Activated CD8-positive, alpha-beta T cell treated with anti-CD3 and anti-CD28 coated beads for 36 hours (primary cell): ENCODE data around the gene WDTC1. TPM values are rescaled to one million over a fixed set of nuclear protein-coding genes. Genes with fewer than 3 reads are reported as not detected.
A peak's percentile ranks its signal among the peaks of the same experiment; 100 is the strongest.

Experiments used
- ATAC-seq: fragments of 200-7000 bp; cut with Tn5 transposase; one replicate; pipeline ENCODE4 v1.10.0; 2021; ENCODE audit warnings: mild to moderate bottlenecking, moderate library complexity
- CTCF ChIA-PET: fragments of 350-600 bp; sonication (Branson Sonifier 250); formaldehyde crosslinking; loops from one replicate; lab custom pipeline; 2021; ENCODE audit warnings: antibody characterized with exemption; lab: Charles Lee
- POLR2A ChIA-PET: fragments of 350-600 bp; sonication (Branson Sonifier 250); formaldehyde crosslinking; loops from one replicate; lab custom pipeline; 2021; ENCODE audit warnings: antibody characterized with exemption; lab: Charles Lee
- DNase-seq: peaks from one replicate; pipeline ENCODE4 v3.0.0-alpha.2; 2020
- H3K27ac Mint-ChIP-seq: one replicate; pipeline ENCODE4 v1.8.0; 2021; ENCODE audit warnings: mild to moderate bottlenecking, mixed read lengths
- H3K27me3 Mint-ChIP-seq: one replicate; pipeline ENCODE4 v1.8.0; 2021; ENCODE audit warnings: mixed read lengths
- H3K36me3 Mint-ChIP-seq: one replicate; pipeline ENCODE4 v1.8.0; 2021; ENCODE audit warnings: low read depth, mixed read lengths
- H3K4me1 Mint-ChIP-seq: one replicate; pipeline ENCODE4 v1.8.0; 2021; ENCODE audit warnings: low read depth, mixed read lengths
- H3K4me3 Mint-ChIP-seq: one replicate; pipeline ENCODE4 v1.8.0; 2021; ENCODE audit warnings: mild to moderate bottlenecking, moderate library complexity, mixed read lengths
- H3K9me3 Mint-ChIP-seq: one replicate; pipeline ENCODE4 v1.8.0; 2021; ENCODE audit warnings: mixed read lengths
- CTCF ChIP-seq: fragments of 200-600 bp; IDR thresholded peaks from one replicate; pipeline ENCODE4 v1.8.0; 2022; ENCODE audit warnings: antibody characterized with exemption, mild to moderate bottlenecking
- intact Hi-C: fragments of 100-400 bp; cut with micrococcal nuclease; formaldehyde crosslinking; loops from one replicate; pipeline ENCODE4 v1.10.0; 2022
- total RNA-seq, 2 experiments: library from RNA; stranded (reverse); gene quantifications; one replicate each; pipeline ENCODE4 v1.2.3, GENCODE V29; 2021

The WDTC1 gene
- total RNA-seq, 2 experiments from 2014 or later = 18.0 to 19.0 TPM

GRCh38 chr1:27246194-27246593, 11.8 kb downstream of the WDTC1 start:
- CTCF ChIA-PET = interaction anchor here (1.5 kb wide), 1 partner anchor 50 kb away, joined by 3 read pairs; no protein-coding TSS in a partner anchor
- ATAC-seq = no peak
- no peak for TF ChIP-seq CTCF
- no peak overlapping the region for H3K4me3 Mint-ChIP-seq
- peaks cover 2% of the 10 kb centered on the region for H3K4me1 Mint-ChIP-seq
- H3K36me3 Mint-ChIP-seq = peaks cover 8% of the 10 kb centered on the region
- H3K9me3 Mint-ChIP-seq = no peaks in the 10 kb centered on the region
- POLR2A ChIA-PET = no interaction called here
- intact Hi-C loops = no loop called here
- H3K27ac Mint-ChIP-seq = no peak overlapping the region
- no peak for DNase-seq
- no peaks in the 10 kb centered on the region for H3K27me3 Mint-ChIP-seq

- no peak for TF ChIP-seq CTCF
- H3K27ac Mint-ChIP-seq = peak overlapping the region; percentile 89
- ChIA-PET POLR2A (no interaction called here), CTCF (no interaction called here)
- H3K27me3 Mint-ChIP-seq = no peaks in the 10 kb centered on the region
- ATAC-seq = peak; percentile 53
- DNase-seq = no peak
- intact Hi-C loops = no loop called here
- H3K4me1 Mint-ChIP-seq = peaks cover 41% of the 10 kb centered on the region
- H3K9me3 Mint-ChIP-seq = no peaks in the 10 kb centered on the region
- peaks cover 5% of the 10 kb centered on the region for H3K36me3 Mint-ChIP-seq
- H3K4me3 Mint-ChIP-seq = peak overlapping the region; percentile 47
Observed at GRCh38 chr1:27253596-27253995, 19.2 kb downstream of the WDTC1 start.

GRCh38 chr1:27255136-27255535, 20.7 kb downstream of the WDTC1 start:
- peak overlapping the region; percentile 62 for H3K27ac Mint-ChIP-seq
- ChIA-PET POLR2A (interaction anchor here (0.7 kb wide), 1 partner anchor 51 kb away, joined by 3 read pairs; no protein-coding TSS in a partner anchor), CTCF (interaction anchor here (0.8 to 1.6 kb wide), 4 partner anchors 41 to 211 kb away, joined by 3 to 5 read pairs (median 3); no protein-coding TSS in a partner anchor)
- H3K4me1 Mint-ChIP-seq = peaks cover 44% of the 10 kb centered on the region
- DNase-seq (no peak), ATAC-seq (no peak)
- no peak overlapping the region for H3K4me3 Mint-ChIP-seq
- peaks cover 5% of the 10 kb centered on the region for H3K36me3 Mint-ChIP-seq
- no peaks in the 10 kb centered on the region for H3K27me3 Mint-ChIP-seq
- H3K9me3 Mint-ChIP-seq = no peaks in the 10 kb centered on the region
- intact Hi-C loops = no loop called here
- TF ChIP-seq CTCF = no peak

GRCh38 chr1:27257155-27257554, 22.7 kb downstream of the WDTC1 start:
- Mint-ChIP-seq H3K4me1 (peaks cover 42% of the 10 kb centered on the region), H3K27ac (no peak overlapping the region), H3K4me3 (no peak overlapping the region), H3K36me3 (peaks cover 5% of the 10 kb centered on the region), H3K27me3 (no peaks in the 10 kb centered on the region), H3K9me3 (no peaks in the 10 kb centered on the region)
- ATAC-seq (no peak), DNase-seq (no peak)
- intact Hi-C loops = no loop called here
- ChIA-PET POLR2A (interaction anchor here (1.0 to 1.1 kb wide), 2 partner anchors 16 to 102 kb away, joined by 3 read pairs; partner anchors contain the start of gene SLC9A1), CTCF (interaction anchor here (1.1 to 1.6 kb wide), 4 partner anchors 22 to 406 kb away, joined by 3 to 5 read pairs (median 4); no protein-coding TSS in a partner anchor)
- no peak for TF ChIP-seq CTCF

GRCh38 chr1:27258598-27258997, 24.2 kb downstream of the WDTC1 start:
- ATAC-seq = no peak
- no peak for TF ChIP-seq CTCF
- peak overlapping the region; percentile 9 for H3K27ac Mint-ChIP-seq
- CTCF ChIA-PET = interaction anchor here (0.8 to 1.4 kb wide), 4 partner anchors 34 to 214 kb away, joined by 3 to 5 read pairs (median 3); no protein-coding TSS in a partner anchor
- POLR2A ChIA-PET = interaction anchor here (0.9 kb wide), 1 partner anchor 18 kb away, joined by 4 read pairs; no protein-coding TSS in a partner anchor
- H3K4me3 Mint-ChIP-seq = no peak overlapping the region
- intact Hi-C loops = no loop called here
- no peaks in the 10 kb centered on the region for H3K9me3 Mint-ChIP-seq
- DNase-seq = peak; percentile 14
- H3K27me3 Mint-ChIP-seq = no peaks in the 10 kb centered on the region
- H3K36me3 Mint-ChIP-seq = peaks cover 5% of the 10 kb centered on the region
- peaks cover 27% of the 10 kb centered on the region for H3K4me1 Mint-ChIP-seq
